Colonic mucosa (tissue), 4 donors: ENCODE results near the gene GRM5. TPM values are rescaled to one million over a fixed set of nuclear protein-coding genes. Genes with fewer than 3 reads are reported as not detected.

Experiments used
- DNase-seq: peaks from one replicate; pipeline ENCODE4 v3.0.0-alpha.2; 2020
- H3K27ac ChIP-seq: fragments of 200-600 bp; one replicate; pipeline ENCODE4 v1.8.0; 2021
- H3K27me3 ChIP-seq: fragments of 200-600 bp; one replicate; pipeline ENCODE4 v1.8.0; 2021
- H3K36me3 ChIP-seq: fragments of 200-600 bp; one replicate; pipeline ENCODE4 v1.8.0; 2021
- H3K4me1 ChIP-seq: fragments of 200-600 bp; one replicate; pipeline ENCODE4 v1.8.0; 2021; ENCODE audit warnings: mild to moderate bottlenecking
- H3K4me3 ChIP-seq: fragments of 200-600 bp; one replicate; pipeline ENCODE4 v1.8.0; 2021
- H3K9ac ChIP-seq, 2 donors: one replicate each; pipeline ENCODE4 v1.7.0; 2013; ENCODE audit warnings: control low read depth in 2 of 2, low read depth in 2 of 2, low read length in 2 of 2
- H3K9me3 ChIP-seq: fragments of 200-600 bp; one replicate; pipeline ENCODE4 v1.8.0; 2021
- CTCF ChIP-seq: fragments of 200-600 bp; IDR thresholded peaks from one replicate; pipeline ENCODE4 v1.8.0; 2022; ENCODE audit warnings: antibody characterized with exemption, mild to moderate bottlenecking
- intact Hi-C: fragments of 100-400 bp; cut with DNase I; formaldehyde crosslinking; loops from one replicate; pipeline ENCODE4 v1.14.1; 2022
- total RNA-seq, 2 donors: library from RNA; stranded (reverse); fragmentation: NEBNext Ultra II Directional in 1 of 2; extraction: Animal tissue kit (Norgen Biotek cat#: 25700) in 1 of 2; gene quantifications; one replicate each; pipeline ENCODE4 v1.2.1, GENCODE V29; 2021
- donor health status: healthy.
- donor health status: DM: no; HTN: no; CAD: no.
- donor health status: DM: no; HTN: no; CAD: no.

Gene GRM5
- total RNA-seq, 2 donors from 2014 or later, result not detected

- intact Hi-C loops, result no loop called here
- H3K9ac ChIP-seq, result no peak overlapping the region
- no peak for DNase-seq
- no peaks in the 10 kb centered on the region for H3K36me3 ChIP-seq
- no peaks in the 10 kb centered on the region for H3K27me3 ChIP-seq
- no peaks in the 10 kb centered on the region for H3K4me1 ChIP-seq
- no peaks in the 10 kb centered on the region for H3K9me3 ChIP-seq
- H3K27ac ChIP-seq, result no peak overlapping the region
- H3K4me3 ChIP-seq, result no peak overlapping the region
- no peak for TF ChIP-seq CTCF
Observed at GRCh38 chr11:88583251-88583650, 482.5 kb downstream of the GRM5 start.

GRCh38 chr11:88579466-88579865 is 486.3 kb downstream of the GRM5 start:
- Histone ChIP-seq H3K27me3 (no peaks in the 10 kb centered on the region), H3K9ac (no peak overlapping the region), H3K4me1 (no peaks in the 10 kb centered on the region), H3K27ac (no peak overlapping the region), H3K9me3 (no peaks in the 10 kb centered on the region), H3K36me3 (no peaks in the 10 kb centered on the region), H3K4me3 (no peak overlapping the region)
- no peak for DNase-seq
- intact Hi-C loops, result no loop called here
- no peak for TF ChIP-seq CTCF

- Histone ChIP-seq H3K4me1 (no peaks in the 10 kb centered on the region), H3K27me3 (no peaks in the 10 kb centered on the region), H3K9ac (no peak overlapping the region), H3K36me3 (no peaks in the 10 kb centered on the region), H3K27ac (no peak overlapping the region), H3K9me3 (no peaks in the 10 kb centered on the region), H3K4me3 (no peak overlapping the region)
- no peak for TF ChIP-seq CTCF
- intact Hi-C loops, result no loop called here
- DNase-seq, result no peak
Observed at GRCh38 chr11:88576741-88577140, 489.0 kb downstream of the GRM5 start.

- H3K9me3 ChIP-seq, result no peaks in the 10 kb centered on the region
- H3K9ac ChIP-seq, result no peak overlapping the region
- H3K27me3 ChIP-seq, result no peaks in the 10 kb centered on the region
- DNase-seq, result no peak
- intact Hi-C loops, result no loop called here
- H3K4me3 ChIP-seq, result no peak overlapping the region
- TF ChIP-seq CTCF, result no peak
- H3K36me3 ChIP-seq, result no peaks in the 10 kb centered on the region
- H3K27ac ChIP-seq, result no peak overlapping the region
- no peaks in the 10 kb centered on the region for H3K4me1 ChIP-seq
Observed at GRCh38 chr11:88575916-88576315, 489.9 kb downstream of the GRM5 start.

GRCh38 chr11:88569342-88569741 is 496.4 kb downstream of the GRM5 start:
- TF ChIP-seq CTCF, result no peak
- Histone ChIP-seq H3K27ac (no peak overlapping the region), H3K36me3 (no peaks in the 10 kb centered on the region), H3K9ac (no peak overlapping the region), H3K4me3 (no peak overlapping the region), H3K27me3 (no peaks in the 10 kb centered on the region), H3K4me1 (no peaks in the 10 kb centered on the region), H3K9me3 (no peaks in the 10 kb centered on the region)
- intact Hi-C loops, result loop anchor here (10.0 kb wide), 1 partner anchor 125 kb away; no protein-coding TSS in a partner anchor
- no peak for DNase-seq

GRCh38 chr11:88555829-88556202 is 510.0 kb downstream of the GRM5 start:
- Histone ChIP-seq H3K4me3 (no peak overlapping the region), H3K27me3 (no peaks in the 10 kb centered on the region), H3K27ac (no peak overlapping the region), H3K4me1 (no peaks in the 10 kb centered on the region), H3K36me3 (no peaks in the 10 kb centered on the region), H3K9me3 (no peaks in the 10 kb centered on the region), H3K9ac (no peak overlapping the region)
- no peak for DNase-seq
- intact Hi-C loops, result no loop called here
- TF ChIP-seq CTCF, result no peak
